NCI-H146 treated with DMSO at 0.1 percent for 48 hours (cell line): ENCODE data around the gene MRPL52.

ENCODE experiments used
- DNase-seq: peaks from one replicate; lab custom pipeline; 2025; ENCODE audit not compliant: unreplicated experiment; lab: John Stamatoyannopoulos, UW

Gene MRPL52

GRCh38 chr14:22878271-22879246 lies 48.9 kb downstream of the MRPL52 start:
- no peak for DNase-seq

DNA sequence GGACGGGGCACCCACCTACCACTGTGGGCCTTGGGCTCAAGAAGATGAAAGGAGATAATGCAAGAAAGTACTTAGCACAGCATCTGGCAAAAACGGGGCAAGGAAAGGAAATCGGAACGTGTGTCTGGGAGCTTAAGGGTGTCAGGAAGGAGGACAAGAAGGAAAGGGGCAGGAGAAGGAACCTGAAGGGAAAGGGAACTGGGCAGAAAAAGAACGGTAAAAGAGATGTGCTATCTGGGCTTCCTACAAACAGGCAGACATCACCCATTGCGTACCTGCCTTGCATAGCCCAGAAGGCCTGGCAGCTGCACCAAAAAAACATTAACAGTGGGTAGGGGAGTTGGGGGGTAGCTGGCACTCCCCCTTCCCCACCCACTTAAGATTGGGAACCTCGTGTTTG lies 52.4 kb downstream of the MRPL52 start:
- no peak for DNase-seq

DNA sequence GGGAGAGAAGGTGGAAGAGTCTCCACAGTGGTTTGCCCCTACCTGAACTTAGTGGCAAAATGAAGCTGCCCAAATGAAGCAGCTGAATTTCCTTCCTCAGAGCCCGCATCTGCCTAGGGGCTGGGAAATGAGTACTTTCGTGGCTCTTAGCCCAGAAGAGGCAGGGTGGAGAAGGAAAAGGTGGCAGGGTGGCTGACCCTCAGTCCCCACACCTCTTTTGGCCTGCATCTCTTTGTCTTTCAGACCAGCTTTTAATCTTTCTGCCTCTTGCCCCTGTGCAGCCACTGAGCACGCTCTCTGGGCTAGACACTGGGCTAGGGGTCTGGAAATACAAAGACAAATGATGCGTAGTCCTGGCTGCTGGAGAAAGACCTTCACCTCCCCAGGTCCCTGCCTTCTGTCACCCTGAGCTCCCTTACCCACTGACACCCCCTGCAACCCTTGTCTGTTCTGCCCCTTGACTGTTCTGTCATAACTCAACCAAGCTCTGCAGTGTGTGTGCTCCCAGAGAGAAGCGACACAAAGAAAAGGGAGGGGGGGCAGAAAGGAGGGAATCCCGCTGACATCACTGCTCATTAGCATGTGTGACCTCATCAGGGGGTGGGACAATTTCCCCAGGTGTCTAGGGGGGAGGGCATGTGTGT lies 53.0 kb downstream of the MRPL52 start:
- peak; percentile 52 for DNase-seq

- peak; percentile 83 for DNase-seq
These were observed 53.7 kb downstream of the MRPL52 start, which contains the start of gene REM2 for GRCh38 chr14:22883173-22883976. Gene REM2 (plus strand): TSS chr14:22883222. CDS start chr14:22883288, 66 bp downstream.

- no peak for DNase-seq
These were observed 54.5 kb downstream of the MRPL52 start for GRCh38 chr14:22884076-22884737.
